Activated T-helper 2 cell treated with anti-CD3 and anti-CD28 coated beads, Interferon-gamma antibody, Interleukin-2, Interleukin-4, amounts not matched to agents 10 μg/mL and 5 μg/mL and 100 μg/mL, durations not matched to agents 14 hours and 24 hours and 36 hours (primary cell): ENCODE measurements around the gene ESAM. TPM values are rescaled to one million over a fixed set of nuclear protein-coding genes. Genes with fewer than 3 reads are reported as not detected.

Source experiments
- DNase-seq: peaks from one replicate; pipeline ENCODE4 v3.0.0; 2021; ENCODE audit warnings: low spot score
- H3K27ac Mint-ChIP-seq: one replicate; pipeline ENCODE4 v1.8.0; 2021; ENCODE audit warnings: mixed read lengths
- H3K27me3 Mint-ChIP-seq: one replicate; pipeline ENCODE4 v1.8.0; 2021; ENCODE audit warnings: low read depth, mixed read lengths
- H3K36me3 Mint-ChIP-seq: one replicate; pipeline ENCODE4 v1.8.0; 2021; ENCODE audit warnings: low read depth, mixed read lengths
- H3K4me1 Mint-ChIP-seq: one replicate; pipeline ENCODE4 v1.8.0; 2021; ENCODE audit warnings: low read depth, mixed read lengths
- H3K4me3 Mint-ChIP-seq: one replicate; pipeline ENCODE4 v1.8.0; 2021; ENCODE audit warnings: low read depth, mild to moderate bottlenecking, moderate library complexity, mixed read lengths
- H3K9me3 Mint-ChIP-seq: one replicate; pipeline ENCODE4 v1.8.0; 2021; ENCODE audit warnings: mixed read lengths
- intact Hi-C: fragments of 100-400 bp; cut with micrococcal nuclease; formaldehyde crosslinking; loops from one replicate; pipeline ENCODE4 v1.15.1; 2023
- total RNA-seq: library from RNA; stranded (reverse); gene quantifications from 2 replicates; pipeline ENCODE4 v1.2.3, GENCODE V29; 2022

The ESAM gene
- total RNA-seq, 1 donor from 2014 or later = 0.23 TPM

GRCh38 chr11:124746621-124747243 is 15.4 kb downstream of the ESAM start:
- peak; percentile 69 for DNase-seq
- peaks cover 8% of the 10 kb centered on the region for H3K27me3 Mint-ChIP-seq
- peaks cover 14% of the 10 kb centered on the region for H3K4me1 Mint-ChIP-seq
- no peaks in the 10 kb centered on the region for H3K9me3 Mint-ChIP-seq
- H3K4me3 Mint-ChIP-seq = peak overlapping the region; percentile 95
- intact Hi-C loops = loop anchor here (1.0 to 10.0 kb wide), 6 partner anchors 12 to 1138 kb away; partner anchors contain the start of genes ESAM, HYLS1, SIAE and SPA17
- H3K27ac Mint-ChIP-seq = peak overlapping the region; percentile 94
- H3K36me3 Mint-ChIP-seq = no peaks in the 10 kb centered on the region

- H3K4me3 Mint-ChIP-seq = peak overlapping the region; percentile 95
- peak overlapping the region; percentile 94 for H3K27ac Mint-ChIP-seq
- DNase-seq = no peak
- H3K27me3 Mint-ChIP-seq = peaks cover 16% of the 10 kb centered on the region
- intact Hi-C loops = loop anchor here (1.0 to 10.0 kb wide), 5 partner anchors 17 to 1139 kb away; partner anchors contain the start of genes ESAM, HYLS1, SIAE and SPA17
- H3K36me3 Mint-ChIP-seq = no peaks in the 10 kb centered on the region
- no peaks in the 10 kb centered on the region for H3K9me3 Mint-ChIP-seq
- H3K4me1 Mint-ChIP-seq = peaks cover 16% of the 10 kb centered on the region
These were observed 16.1 kb downstream of the ESAM start for GRCh38 chr11:124745835-124746620.

- no peak overlapping the region for H3K27ac Mint-ChIP-seq
These were observed 16.7 kb downstream of the ESAM start for GRCh38 chr11:124745270-124745834.

GRCh38 chr11:124743050-124743449 is 19.0 kb downstream of the ESAM start:
- Mint-ChIP-seq H3K4me3 (no peak overlapping the region), H3K9me3 (no peaks in the 10 kb centered on the region), H3K27me3 (peaks cover 32% of the 10 kb centered on the region), H3K27ac (no peak overlapping the region), H3K4me1 (peaks cover 22% of the 10 kb centered on the region), H3K36me3 (no peaks in the 10 kb centered on the region)
- intact Hi-C loops = loop anchor here (10.0 kb wide), 1 partner anchor 1142 kb away; the partner anchor contains the start of gene HYLS1
- DNase-seq = no peak

More at GRCh38 chr11:124745270-124745834, 16.7 kb downstream of the ESAM start:
- DNase-seq = no peak
- peaks cover 19% of the 10 kb centered on the region for H3K4me1 Mint-ChIP-seq
- H3K36me3 Mint-ChIP-seq = no peaks in the 10 kb centered on the region
- intact Hi-C loops = loop anchor here (5.0 to 10.0 kb wide), 2 partner anchors 132 to 1139 kb away; partner anchors contain the start of gene HYLS1
- H3K27me3 Mint-ChIP-seq = peaks cover 22% of the 10 kb centered on the region
- H3K4me3 Mint-ChIP-seq = peak overlapping the region; percentile 48
- H3K9me3 Mint-ChIP-seq = no peaks in the 10 kb centered on the region

GRCh38 chr11:124742555-124742954 is 19.5 kb downstream of the ESAM start:
- intact Hi-C loops = loop anchor here (10.0 kb wide), 1 partner anchor 1142 kb away; the partner anchor contains the start of gene HYLS1
- DNase-seq = no peak
- Mint-ChIP-seq H3K27ac (no peak overlapping the region), H3K4me3 (no peak overlapping the region), H3K9me3 (no peaks in the 10 kb centered on the region), H3K27me3 (peaks cover 32% of the 10 kb centered on the region), H3K36me3 (no peaks in the 10 kb centered on the region), H3K4me1 (peaks cover 22% of the 10 kb centered on the region)

- intact Hi-C loops = loop anchor here (10.0 kb wide), 1 partner anchor 1144 kb away; the partner anchor contains the start of gene HYLS1
- Mint-ChIP-seq H3K4me1 (peaks cover 14% of the 10 kb centered on the region), H3K27me3 (peaks cover 46% of the 10 kb centered on the region)
These were observed 21.7 kb downstream of the ESAM start for GRCh38 chr11:124740277-124740882.

GRCh38 chr11:124739479-124740276 is 22.4 kb downstream of the ESAM start, which contains the start of gene NRGN:
NRGN (plus strand) TSS chr11:124739942; CDS start chr11:124740085, 143 bp downstream.
- H3K9me3 Mint-ChIP-seq = no peaks in the 10 kb centered on the region
- H3K36me3 Mint-ChIP-seq = no peaks in the 10 kb centered on the region
- peaks cover 48% of the 10 kb centered on the region for H3K27me3 Mint-ChIP-seq
- intact Hi-C loops = loop anchor here (10.0 kb wide), 1 partner anchor 1145 kb away; the partner anchor contains the start of gene HYLS1
- peak; percentile 76 for DNase-seq
- no peak within 1 kb of the TSS for H3K27ac Mint-ChIP-seq
- peak within 1 kb of the TSS; percentile 72 for H3K4me3 Mint-ChIP-seq
- H3K4me1 Mint-ChIP-seq = peaks cover 14% of the 10 kb centered on the region

More at GRCh38 chr11:124740277-124740882, 21.7 kb downstream of the ESAM start:
- Mint-ChIP-seq H3K27ac (no peak overlapping the region), H3K4me3 (peak overlapping the region; percentile 72), H3K36me3 (no peaks in the 10 kb centered on the region), H3K9me3 (no peaks in the 10 kb centered on the region)
- DNase-seq = no peak

GRCh38 chr11:124738713-124739478 is 23.2 kb downstream of the ESAM start:
- Mint-ChIP-seq H3K4me3 (peak overlapping the region; percentile 72), H3K27ac (no peak overlapping the region), H3K36me3 (no peaks in the 10 kb centered on the region), H3K4me1 (peaks cover 14% of the 10 kb centered on the region), H3K27me3 (peaks cover 51% of the 10 kb centered on the region), H3K9me3 (no peaks in the 10 kb centered on the region)
- no peak for DNase-seq
- intact Hi-C loops = no loop called here

- Mint-ChIP-seq H3K4me1 (peaks cover 14% of the 10 kb centered on the region), H3K27ac (no peak overlapping the region), H3K36me3 (no peaks in the 10 kb centered on the region), H3K9me3 (no peaks in the 10 kb centered on the region), H3K27me3 (peaks cover 51% of the 10 kb centered on the region), H3K4me3 (no peak overlapping the region)
- intact Hi-C loops = no loop called here
- no peak for DNase-seq
These were observed 24.3 kb downstream of the ESAM start for GRCh38 chr11:124737638-124738305.

GRCh38 chr11:124736736-124737135 is 25.4 kb downstream of the ESAM start:
- H3K9me3 Mint-ChIP-seq = no peaks in the 10 kb centered on the region
- H3K4me1 Mint-ChIP-seq = peaks cover 14% of the 10 kb centered on the region
- intact Hi-C loops = no loop called here

GRCh38 chr11:124732230-124732629 is 29.9 kb downstream of the ESAM start:
- H3K27ac Mint-ChIP-seq = no peak overlapping the region
- no peaks in the 10 kb centered on the region for H3K9me3 Mint-ChIP-seq
- no peak overlapping the region for H3K4me3 Mint-ChIP-seq
- intact Hi-C loops = no loop called here
- DNase-seq = no peak
- H3K36me3 Mint-ChIP-seq = no peaks in the 10 kb centered on the region
- peaks cover 30% of the 10 kb centered on the region for H3K27me3 Mint-ChIP-seq
- no peaks in the 10 kb centered on the region for H3K4me1 Mint-ChIP-seq

More at GRCh38 chr11:124736736-124737135, 25.4 kb downstream of the ESAM start:
- Mint-ChIP-seq H3K27ac (no peak overlapping the region), H3K36me3 (no peaks in the 10 kb centered on the region), H3K27me3 (peaks cover 53% of the 10 kb centered on the region), H3K4me3 (no peak overlapping the region)
- no peak for DNase-seq
